HepG2 (cell line): Measurements from ENCODE around the gene LENEP. TPM values are rescaled to one million over a fixed set of nuclear protein-coding genes. Genes with fewer than 3 reads are reported as not detected.

Experiments
- ATAD3A ChIP-seq: sonication (generic); formaldehyde crosslinking; IDR thresholded peaks from 2 replicates; pipeline ENCODE4 v1.4.0; 2020; ENCODE audit warnings: missing genetic modification reagents
- HMG20B ChIP-seq: conservative IDR thresholded peaks from 2 replicates; pipeline ENCODE4 v1.6.1; 2016; ENCODE audit warnings: missing genetic modification reagents, missing compliant biosample characterization
- MEIS2 ChIP-seq: sonication (generic); formaldehyde crosslinking; IDR thresholded peaks from 2 replicates; pipeline ENCODE4 v1.9.0; 2021; ENCODE audit warnings: mild to moderate bottlenecking, missing genetic modification reagents
- MTA3 ChIP-seq: sonication (generic); formaldehyde crosslinking; IDR thresholded peaks from 2 replicates; pipeline ENCODE4 v1.4.0; 2020; ENCODE audit warnings: missing genetic modification reagents
- NCOA2 ChIP-seq: sonication (generic); formaldehyde crosslinking; IDR thresholded peaks from 2 replicates; pipeline ENCODE4 v1.8.0; 2022; ENCODE audit warnings: inconsistent platforms
- NPAS2 ChIP-seq: sonication (generic); formaldehyde crosslinking; IDR thresholded peaks from 2 replicates; pipeline ENCODE4 v1.8.0; 2022; ENCODE audit warnings: mild to moderate bottlenecking, missing genetic modification reagents, borderline replicate concordance
- REL ChIP-seq: sonication (generic); formaldehyde crosslinking; conservative IDR thresholded peaks from 2 replicates; pipeline ENCODE4 v1.8.0; 2022; ENCODE audit warnings: mild to moderate bottlenecking, missing genetic modification reagents, moderate library complexity
- RFX3 ChIP-seq: IDR thresholded peaks from 2 replicates; pipeline ENCODE4 v1.6.1; 2016; ENCODE audit warnings: missing biosample characterization, missing genetic modification reagents
- RORA ChIP-seq: sonication (generic); formaldehyde crosslinking; IDR thresholded peaks from 2 replicates; pipeline ENCODE4 v1.5.0; 2020; ENCODE audit warnings: mild to moderate bottlenecking, missing genetic modification reagents, moderate library complexity
- SOX6 ChIP-seq, 2 experiments: fragments of 450-650 bp in 1 of 2; sonication (generic) in 1 of 2; formaldehyde crosslinking in 1 of 2; IDR thresholded peaks; 2 replicates each; pipeline versions ENCODE4 v1.4.0 to v1.6.1; 2017 to 2020; ENCODE audit warnings: antibody characterized with exemption in 1 of 2, mild to moderate bottlenecking in 1 of 2, missing genetic modification reagents in 1 of 2
- SUZ12 ChIP-seq: fragments of 150-350 bp; IDR thresholded peaks from 2 replicates; pipeline ENCODE4 v1.6.1; 2014; ENCODE audit warnings: low read depth, low read length
- TEAD3 ChIP-seq: optimal IDR thresholded peaks from 2 replicates; pipeline ENCODE3; 2016; ENCODE audit warnings: borderline replicate concordance
- TMF1 ChIP-seq: sonication (generic); formaldehyde crosslinking; IDR thresholded peaks from 2 replicates; pipeline ENCODE4 v1.8.1; 2022; ENCODE audit warnings: low read depth, missing genetic modification reagents
- USF2 ChIP-seq, 2 experiments: sonication (generic) in 1 of 2; formaldehyde crosslinking in 1 of 2; IDR thresholded peaks; 2 replicates each; pipeline versions ENCODE4 v1.5.1 to v1.6.1; 2011 to 2020; ENCODE audit warnings: borderline replicate concordance in 1 of 2, low read depth in 1 of 2, low read length in 1 of 2, mild to moderate bottlenecking in 1 of 2, missing genetic modification reagents in 1 of 2, moderate library complexity in 1 of 2
- ZIK1 ChIP-seq: sonication (generic); formaldehyde crosslinking; IDR thresholded peaks from 2 replicates; pipeline ENCODE4 v1.5.0; 2020; ENCODE audit warnings: mild to moderate bottlenecking, low read depth, missing genetic modification reagents, borderline replicate concordance
- ZNF552 ChIP-seq: sonication (generic); formaldehyde crosslinking; IDR thresholded peaks from 2 replicates; pipeline ENCODE4 v1.9.0; 2022; ENCODE audit warnings: missing genetic modification reagents, mild to moderate bottlenecking, borderline replicate concordance
- ZNF563 ChIP-seq: sonication (generic); formaldehyde crosslinking; IDR thresholded peaks from 2 replicates; pipeline ENCODE4 v1.8.0; 2022; ENCODE audit warnings: mild to moderate bottlenecking, moderate library complexity, missing genetic modification reagents
- ZNF850 ChIP-seq: sonication (generic); formaldehyde crosslinking; conservative IDR thresholded peaks from 2 replicates; pipeline ENCODE4 v1.9.0; 2021; ENCODE audit warnings: mild to moderate bottlenecking, missing genetic modification reagents
- polyA plus RNA-seq, 8 experiments: library from polyadenylated mRNA; depleted of rRNA in 3 of 8; stranded (reverse) in 7 of 8; unstranded in 1 of 8; fragments of >200 nt; fragmentation: Illumina TruSeq in 4 of 8; extraction: Trizol in 4 of 8; gene quantifications; 2 replicates each; pipeline versions ENCODE4 v1.2.1 to v1.2.3, GENCODE V29; 2011 to 2016; ENCODE audit warnings: low read depth in 4 of 8, missing spikeins in 1 of 8, mixed read lengths in 1 of 8; ENCODE audit not compliant: insufficient read depth in 1 of 8
- total RNA-seq, 5 experiments: library from RNA; depleted of rRNA; stranded (reverse); fragments of >200 nt; fragmentation: Illumina TruSeq; extraction: Trizol; gene quantifications; 2 replicates each; pipeline ENCODE4 v1.2.3, GENCODE V29; 2016; ENCODE audit warnings: low read depth in 1 of 5
- TF ChIP-seq, protein P1 (sequence below): sonication (generic); formaldehyde crosslinking; IDR thresholded peaks from 2 replicates; pipeline ENCODE4 v1.5.1; 2020; ENCODE audit warnings: mild to moderate bottlenecking, missing genetic modification reagents, borderline replicate concordance
- TF ChIP-seq, protein P2 (sequence below): sonication (generic); formaldehyde crosslinking; IDR thresholded peaks from 2 replicates; pipeline ENCODE4 v1.4.0; 2020; ENCODE audit warnings: mild to moderate bottlenecking, missing genetic modification reagents
- TF ChIP-seq, protein P3 (sequence below): sonication (generic); formaldehyde crosslinking; IDR thresholded peaks from 2 replicates; pipeline ENCODE4 v1.4.0; 2020; ENCODE audit warnings: mild to moderate bottlenecking, low read depth, missing genetic modification reagents

Gene LENEP
- total and polyA plus RNA-seq, 2 of the 13 experiments (the other 11 are each of a cell fraction or from before 2014, with no cell fraction given): 0.29 TPM; not detected in 1

GRCh38 chr1:154961207-154962155, 31.9 kb upstream of the LENEP start, which contains the start of gene PYGO2 (continued):
- 0 out of 2 replicates have a peak, but pooled peaks have one; percentile 51 for TF ChIP-seq NPAS2 (CRISPR knock-in tag)
- TF ChIP-seq RFX3 (CRISPR knock-in tag): no peak
- TF ChIP-seq SUZ12: no peak
- TF ChIP-seq, protein P1, sequence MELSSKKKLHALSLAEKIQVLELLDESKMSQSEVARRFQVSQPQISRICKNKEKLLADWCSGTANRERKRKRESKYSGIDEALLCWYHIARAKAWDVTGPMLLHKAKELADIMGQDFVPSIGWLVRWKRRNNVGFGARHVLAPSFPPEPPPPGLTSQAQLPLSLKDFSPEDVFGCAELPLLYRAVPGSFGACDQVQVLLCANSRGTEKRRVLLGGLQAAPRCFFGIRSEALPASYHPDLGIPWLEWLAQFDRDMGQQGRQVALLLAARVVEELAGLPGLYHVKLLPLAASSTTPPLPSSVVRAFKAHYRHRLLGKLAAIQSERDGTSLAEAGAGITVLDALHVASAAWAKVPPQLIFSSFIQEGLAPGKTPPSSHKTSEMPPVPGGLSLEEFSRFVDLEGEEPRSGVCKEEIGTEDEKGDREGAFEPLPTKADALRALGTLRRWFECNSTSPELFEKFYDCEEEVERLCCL (CRISPR knock-in tag): no peak
- TF ChIP-seq ZNF563 (CRISPR knock-in tag): 0 out of 2 replicates have a peak, but pooled peaks have one; percentile 62
- no peak for TF ChIP-seq RORA
- TF ChIP-seq MTA3: no peak
- no peak for TF ChIP-seq HMG20B (CRISPR knock-in tag)
- TF ChIP-seq ZNF850 (CRISPR knock-in tag): no peak; the same call in 1 of the 2 replicates
- TF ChIP-seq REL (CRISPR knock-in tag): 0 out of 2 replicates have a peak, but pooled peaks have one; percentile 85
- TF ChIP-seq TEAD3 (CRISPR knock-in tag): no peak
- TF ChIP-seq ZIK1 (CRISPR knock-in tag): no peak
- TF ChIP-seq TMF1 (CRISPR knock-in tag): peak; percentile 23; the same call in 1 of the 2 replicates
- TF ChIP-seq USF2 (IDR thresholded peaks at IDR 0.05; ENCODE audit: low read depth, low read length): no peak
- TF ChIP-seq USF2 (CRISPR knock-in tag; IDR thresholded peaks at IDR 0.05; ENCODE audit: borderline replicate concordance): no peak
- TF ChIP-seq, protein P2, sequence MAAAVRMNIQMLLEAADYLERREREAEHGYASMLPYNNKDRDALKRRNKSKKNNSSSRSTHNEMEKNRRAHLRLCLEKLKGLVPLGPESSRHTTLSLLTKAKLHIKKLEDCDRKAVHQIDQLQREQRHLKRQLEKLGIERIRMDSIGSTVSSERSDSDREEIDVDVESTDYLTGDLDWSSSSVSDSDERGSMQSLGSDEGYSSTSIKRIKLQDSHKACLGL: peak; percentile 47; the same call in 1 of the 2 replicates
- TF ChIP-seq SOX6 (IDR thresholded peaks at IDR 0.05): no peak
- 0 out of 2 replicates have a peak, but pooled peaks have one; percentile 40 for TF ChIP-seq SOX6 (CRISPR knock-in tag; IDR thresholded peaks at IDR 0.05)
- no peak; the same call in none of the 2 replicates for TF ChIP-seq MEIS2 (CRISPR knock-in tag)
- TF ChIP-seq ZNF552 (CRISPR knock-in tag): 0 out of 2 replicates have a peak, but pooled peaks have one; percentile 76
- TF ChIP-seq ATAD3A (CRISPR knock-in tag): no peak
- TF ChIP-seq, protein P3, sequence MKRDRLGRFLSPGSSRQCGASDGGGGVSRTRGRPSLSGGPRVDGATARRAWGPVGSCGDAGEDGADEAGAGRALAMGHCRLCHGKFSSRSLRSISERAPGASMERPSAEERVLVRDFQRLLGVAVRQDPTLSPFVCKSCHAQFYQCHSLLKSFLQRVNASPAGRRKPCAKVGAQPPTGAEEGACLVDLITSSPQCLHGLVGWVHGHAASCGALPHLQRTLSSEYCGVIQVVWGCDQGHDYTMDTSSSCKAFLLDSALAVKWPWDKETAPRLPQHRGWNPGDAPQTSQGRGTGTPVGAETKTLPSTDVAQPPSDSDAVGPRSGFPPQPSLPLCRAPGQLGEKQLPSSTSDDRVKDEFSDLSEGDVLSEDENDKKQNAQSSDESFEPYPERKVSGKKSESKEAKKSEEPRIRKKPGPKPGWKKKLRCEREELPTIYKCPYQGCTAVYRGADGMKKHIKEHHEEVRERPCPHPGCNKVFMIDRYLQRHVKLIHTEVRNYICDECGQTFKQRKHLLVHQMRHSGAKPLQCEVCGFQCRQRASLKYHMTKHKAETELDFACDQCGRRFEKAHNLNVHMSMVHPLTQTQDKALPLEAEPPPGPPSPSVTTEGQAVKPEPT: no peak; the same call in 1 of the 2 replicates
- peak; percentile 31; the same call in 1 of the 2 replicates for TF ChIP-seq NCOA2
